Pons (tissue), 1 donor: ENCODE data around the gene AFF2.

ENCODE experiments used
- DNase-seq: peaks from one replicate; pipeline ENCODE4 v3.0.0-alpha.2; 2016; ENCODE audit warnings: low spot score

Gene AFF2

DNA sequence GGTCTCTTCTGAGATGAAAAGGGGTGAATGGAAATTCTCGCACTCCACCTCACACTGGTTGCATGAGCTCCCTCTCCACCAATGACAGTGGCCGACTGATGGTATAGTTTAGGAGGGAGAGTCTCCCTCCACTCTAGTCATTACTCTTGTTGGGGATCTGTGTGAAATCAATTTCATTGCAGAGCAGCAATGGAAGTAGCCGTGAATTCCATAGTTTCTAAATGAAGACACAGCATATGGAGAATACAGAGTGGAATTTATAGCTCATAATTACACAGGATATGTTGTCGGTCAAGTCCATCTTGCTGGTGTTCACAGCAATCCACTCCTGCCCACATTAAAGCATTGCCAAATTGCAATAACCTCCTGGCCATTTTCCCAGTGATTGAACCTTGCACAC, 426.0 kb downstream of the AFF2 start:
- no peak for DNase-seq

GRCh38 chrX:148928811-148929210, 428.4 kb downstream of the AFF2 start:
- no peak for DNase-seq

- no peak for DNase-seq
These were observed 429.3 kb downstream of the AFF2 start for GRCh38 chrX:148929686-148930085.

DNA sequence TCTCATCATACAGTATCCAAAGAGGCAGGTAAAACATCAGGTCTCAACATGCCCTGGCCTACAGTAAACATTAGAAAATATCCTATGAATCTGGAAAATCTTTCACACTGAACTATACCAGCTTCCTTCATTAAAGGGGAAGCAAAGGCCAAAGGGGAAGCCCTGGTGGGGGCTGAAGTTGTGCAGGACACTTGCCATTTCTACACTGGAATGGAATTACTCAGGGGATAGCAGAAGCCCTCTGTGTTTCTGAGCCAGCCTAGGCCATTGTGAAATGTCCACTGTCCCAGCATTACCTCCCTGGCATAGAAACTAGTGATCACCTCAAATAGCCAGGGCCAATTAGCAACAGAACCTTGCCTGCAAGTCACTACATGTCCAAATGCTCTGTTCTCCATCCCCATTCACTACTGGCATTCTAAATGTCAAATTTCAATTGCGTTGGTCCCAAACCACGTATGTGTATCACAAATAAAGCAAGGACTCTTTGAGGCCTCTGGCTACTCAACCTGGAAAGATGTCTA, 429.9 kb downstream of the AFF2 start:
- no peak for DNase-seq

GRCh38 chrX:148933881-148934280, 433.5 kb downstream of the AFF2 start:
- no peak for DNase-seq

- DNase-seq: no peak
These were observed 437.9 kb downstream of the AFF2 start for GRCh38 chrX:148938348-148938747.

GRCh38 chrX:148940411-148940996, 440.1 kb downstream of the AFF2 start:
- DNase-seq: no peak

GRCh38 chrX:148942754-148943153, 442.3 kb downstream of the AFF2 start:
- no peak for DNase-seq

DNA sequence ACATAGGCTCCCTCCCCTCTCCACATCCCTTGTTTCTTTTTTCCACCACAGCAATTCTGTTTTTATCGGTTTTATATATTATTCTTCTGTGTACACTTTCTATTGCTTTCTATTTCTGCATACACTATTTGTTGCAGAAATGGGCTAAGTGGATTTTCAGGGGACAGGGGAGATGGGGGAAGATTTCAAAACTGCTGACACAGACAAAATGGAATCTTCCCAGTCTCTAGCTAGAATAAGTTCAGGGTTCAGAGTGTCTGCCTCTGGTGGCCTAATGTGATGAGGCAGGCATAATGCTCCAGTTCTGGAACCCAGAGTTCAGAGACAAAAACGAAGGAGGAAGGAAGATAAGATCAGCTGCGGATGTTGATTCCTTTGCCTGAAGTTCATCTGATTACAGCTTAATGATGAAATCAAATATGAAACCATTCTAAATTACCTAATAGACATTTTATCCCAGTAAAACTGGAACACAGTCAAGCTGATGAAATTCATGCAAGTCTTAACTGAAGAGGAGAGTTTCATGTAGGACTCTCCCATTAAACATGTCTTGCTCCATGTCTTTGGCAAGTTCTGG, 447.1 kb downstream of the AFF2 start:
- no peak for DNase-seq

DNA sequence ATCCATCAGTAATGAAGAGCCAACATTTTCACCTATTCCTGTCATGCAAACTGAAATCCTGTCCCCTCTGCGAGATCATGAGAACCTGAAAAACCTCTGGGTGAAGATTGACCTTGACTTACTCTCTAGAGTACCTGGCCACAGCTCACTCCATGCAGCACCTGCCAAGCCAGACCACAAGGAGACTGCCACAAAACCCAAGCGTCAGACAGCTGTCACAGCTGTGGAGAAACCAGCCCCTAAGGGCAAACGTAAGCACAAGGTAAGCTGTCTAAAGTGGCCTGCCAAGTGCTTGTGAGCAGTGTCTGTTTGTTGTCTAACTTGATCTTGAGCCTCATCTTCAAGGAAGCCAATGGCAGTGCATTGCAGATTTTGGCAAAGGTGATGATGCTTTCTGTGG, 455.9 kb downstream of the AFF2 start:
- DNase-seq: no peak

DNA sequence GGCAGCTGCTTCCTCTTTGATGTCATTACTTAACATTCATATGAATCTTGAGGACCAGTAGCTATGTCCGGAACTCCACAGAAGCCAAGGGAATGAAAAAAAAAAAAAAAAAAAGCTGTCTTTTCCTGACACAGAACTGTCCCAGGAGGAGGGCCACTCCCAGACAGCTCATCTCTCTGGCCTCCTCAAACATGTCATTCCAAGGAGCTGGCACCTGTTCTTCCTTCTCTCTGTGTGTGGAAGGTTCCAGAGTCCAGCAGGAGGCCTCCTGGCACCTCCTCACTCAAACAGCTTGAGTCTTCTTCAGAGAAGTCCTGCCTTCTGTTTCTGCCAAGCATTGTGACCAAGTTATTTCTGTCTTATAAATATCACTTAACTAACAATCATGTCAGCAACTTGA, 458.5 kb downstream of the AFF2 start:
- DNase-seq: no peak

DNA sequence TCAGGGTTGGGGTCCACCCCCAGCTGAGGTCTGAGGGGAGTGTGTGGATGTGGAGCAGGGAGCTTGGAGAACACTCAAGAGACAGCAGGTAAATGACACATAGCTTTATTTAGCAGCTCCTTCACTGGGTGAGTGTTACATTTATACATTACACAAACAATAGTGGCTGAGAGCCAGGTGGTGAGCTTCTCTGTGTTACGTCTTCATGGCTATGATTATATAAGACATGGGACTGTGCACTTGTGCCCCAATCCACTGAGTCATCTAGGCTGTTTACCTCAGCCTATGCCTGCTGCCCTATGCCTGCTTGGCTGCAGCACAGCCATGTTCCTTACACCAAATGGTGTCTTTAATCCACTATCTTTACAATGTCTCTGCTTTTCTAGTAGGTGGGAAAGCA, 459.6 kb downstream of the AFF2 start:
- DNase-seq: no peak

GRCh38 chrX:148961985-148962384, 461.6 kb downstream of the AFF2 start:
- no peak for DNase-seq

- DNase-seq: no peak
These were observed 476.4 kb downstream of the AFF2 start for GRCh38 chrX:148976571-148977400.

GRCh38 chrX:148979786-148980185, 479.4 kb downstream of the AFF2 start:
- DNase-seq: no peak

- no peak for DNase-seq
These were observed 483.8 kb downstream of the AFF2 start for GRCh38 chrX:148984238-148984637.

DNA sequence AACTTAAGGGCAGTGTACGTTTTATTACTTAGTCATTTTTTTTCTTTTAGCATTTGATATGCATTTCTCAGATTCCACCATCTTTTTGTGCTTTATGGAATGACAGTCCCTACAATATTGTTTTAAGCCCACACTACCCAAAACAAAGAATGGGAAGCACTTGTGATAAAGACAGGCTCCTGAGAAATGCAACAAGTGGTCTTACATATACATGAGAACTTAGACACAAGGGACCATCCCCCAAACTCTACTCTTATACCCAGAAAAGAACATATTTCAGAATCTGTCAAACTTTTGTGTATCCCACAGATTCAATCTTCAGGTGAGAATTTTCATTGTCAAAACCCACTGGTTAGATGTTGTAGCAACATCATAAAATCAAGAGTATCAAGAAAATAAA, 491.1 kb downstream of the AFF2 start:
- no peak for DNase-seq

DNA sequence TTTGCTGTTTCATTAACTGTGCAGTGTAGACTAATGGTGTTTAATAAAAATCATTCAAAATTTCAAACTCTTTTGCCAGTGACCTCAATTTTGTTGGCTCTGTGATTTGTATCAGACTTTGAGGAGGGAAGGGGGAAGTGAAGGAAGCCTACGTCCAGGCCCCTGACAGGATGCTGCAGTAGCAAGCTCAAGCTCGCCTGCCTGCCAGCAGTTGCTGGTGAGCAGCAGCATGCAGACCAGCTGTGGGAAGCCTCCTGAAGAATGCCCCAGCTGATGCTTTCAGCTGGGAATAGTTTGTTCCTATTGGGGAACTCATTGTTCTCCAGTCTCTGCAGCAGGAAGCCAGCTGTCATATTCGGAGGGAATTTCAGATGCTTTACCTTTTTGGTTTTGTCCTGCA, 495.2 kb downstream of the AFF2 start:
- no peak for DNase-seq

DNA sequence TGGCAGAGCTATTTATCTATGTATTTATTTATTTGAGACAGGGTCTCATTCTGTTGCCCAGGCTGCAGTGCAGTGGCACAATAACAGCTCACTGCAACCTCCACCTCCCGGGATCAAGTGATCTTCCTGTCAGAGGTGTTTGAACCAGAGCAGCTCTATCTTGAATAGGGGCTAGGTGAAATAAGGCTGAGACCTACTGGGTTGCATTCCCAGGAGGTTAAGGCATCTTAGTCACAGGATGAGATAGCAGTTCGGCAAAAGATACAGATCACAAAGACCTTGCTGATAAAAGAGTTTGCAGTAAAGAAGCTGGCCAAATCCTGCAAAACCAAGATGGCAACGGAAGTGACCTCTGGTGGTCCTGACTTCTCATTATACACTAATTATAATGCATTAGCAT, 501.9 kb downstream of the AFF2 start:
- no peak for DNase-seq

DNA sequence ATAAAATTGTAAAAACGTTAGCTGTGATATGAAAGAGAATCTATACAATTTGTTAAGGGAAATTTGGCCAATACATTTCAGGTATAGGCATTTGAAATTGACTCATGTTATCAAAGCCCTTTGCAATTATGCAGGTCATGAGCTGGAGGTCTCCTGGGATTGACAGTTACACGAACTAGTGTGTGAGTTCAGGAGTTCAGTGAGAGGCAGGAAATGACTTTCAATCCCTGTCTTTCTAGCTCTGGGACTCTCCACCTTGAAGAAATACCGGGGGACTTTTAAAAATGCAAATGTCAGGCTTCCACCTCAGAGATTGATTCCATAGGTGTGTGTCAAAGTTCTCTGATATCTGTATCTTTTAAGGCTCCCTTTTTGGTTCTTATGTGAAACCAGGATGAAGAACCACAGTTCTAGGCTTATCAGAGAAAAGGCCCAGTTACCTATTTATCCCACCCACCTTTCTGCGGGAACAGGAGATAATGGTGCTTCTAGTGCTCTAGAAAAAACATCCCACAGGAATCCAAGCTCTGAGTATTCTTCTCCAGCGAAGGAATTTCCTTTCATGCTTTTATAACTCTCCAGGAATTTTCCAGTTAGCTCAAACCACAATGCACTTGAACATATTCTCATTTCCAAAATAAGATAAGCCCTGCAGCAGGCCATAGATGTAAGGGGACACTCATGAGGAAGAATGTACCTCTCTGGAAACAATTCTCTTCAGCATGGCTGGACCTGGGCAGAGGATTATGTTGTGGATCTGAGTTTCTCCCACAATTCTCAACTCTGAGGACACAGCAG, 503.6 kb downstream of the AFF2 start:
- no peak for DNase-seq

- DNase-seq: no peak
These were observed 504.5 kb downstream of the AFF2 start for GRCh38 chrX:149004936-149005335.

DNA sequence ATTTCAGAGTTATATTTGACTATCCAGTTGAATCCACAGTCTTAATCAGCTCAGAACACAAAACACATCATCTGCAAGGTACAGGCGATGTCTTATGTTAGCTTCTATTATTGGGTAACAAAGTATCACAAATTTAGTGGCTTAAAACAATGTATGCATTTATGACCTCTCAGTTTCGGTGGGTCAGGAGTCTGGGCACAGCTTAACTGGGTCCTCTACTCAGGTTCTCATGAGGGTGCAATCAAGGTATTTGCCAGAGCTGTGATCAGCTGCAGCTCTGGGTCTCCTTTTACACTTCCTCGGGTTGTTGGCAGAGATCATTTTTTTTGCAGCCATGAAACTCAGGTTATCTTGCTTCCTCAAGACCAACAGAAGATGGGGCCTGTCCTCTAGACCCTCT, 505.8 kb downstream of the AFF2 start:
- DNase-seq: no peak
